A549 (cell line): ENCODE results near the gene DNAJC10. TPM values are rescaled to one million over a fixed set of nuclear protein-coding genes. Genes with fewer than 3 reads are reported as not detected.

ENCODE experiments used
- ATAC-seq, 2 experiments: fragments of 200-7000 bp in 1 of 2; fragments of >200 bp in 1 of 2; cut with Nextera tagmentation in 1 of 2; cut with Tn5 transposase in 1 of 2; 3 replicates each; pipeline versions ENCODE4 v1.8.0 to v1.9.1; 2018 to 2020; ENCODE audit warnings: mild to moderate bottlenecking in 1 of 2, moderate library complexity in 1 of 2
- CTCF ChIA-PET: fragments of 300-600 bp; sonication (Branson Sonifier 250); formaldehyde crosslinking; extraction: SDS; loops from one replicate; lab custom pipeline; 2021; ENCODE audit warnings: antibody characterized with exemption, inconsistent platforms; lab: Yijun Ruan, JAX
- POLR2A ChIA-PET: fragments of 350-600 bp; formaldehyde crosslinking; extraction: SDS; loops from one replicate; lab custom pipeline; 2021; ENCODE audit warnings: antibody characterized with exemption, inconsistent platforms; lab: Yijun Ruan, JAX
- DNase-seq, 2 experiments: peaks; one replicate each; pipeline versions ENCODE4 v3.0.0 to v3.0.0-alpha.2; 2011 to 2016; ENCODE audit warnings: low read depth in 1 of 2, low spot score in 1 of 2
- FAIRE-seq: peaks from 2 replicates; lab custom pipeline; 2011; peaks lifted over from hg19 to GRCh38; lab: Jason Lieb, UNC
- H3K27ac ChIP-seq, 2 experiments: fragments of >200 bp; sonication (Bioruptor Twin); formaldehyde crosslinking; 3 replicates each; pipeline ENCODE4 v1.5.1; 2016 to 2017
- H3K4me1 ChIP-seq: fragments of >200 bp; sonication (Bioruptor Twin); formaldehyde crosslinking; 3 replicates; pipeline ENCODE4 v1.6.1; 2016
- H3K4me2 ChIP-seq: fragments of >200 bp; sonication (Bioruptor Twin); formaldehyde crosslinking; 3 replicates; pipeline ENCODE4 v1.6.1; 2016
- H3K4me3 ChIP-seq: fragments of >200 bp; sonication (Bioruptor Twin); formaldehyde crosslinking; 3 replicates; pipeline ENCODE4 v1.5.1; 2016
- H3K9me3 ChIP-seq: fragments of >200 bp; sonication (Bioruptor Twin); formaldehyde crosslinking; 3 replicates; pipeline ENCODE4 v1.6.1; 2016
- BHLHE40 ChIP-seq: IDR thresholded peaks from 2 replicates; pipeline ENCODE4 v1.6.1; 2012; ENCODE audit warnings: low read depth, low read length, inconsistent platforms
- CBX2 ChIP-seq: fragments of 200-600 bp; sonication (generic); IDR thresholded peaks from 2 replicates; pipeline ENCODE4 v1.6.1; 2016; ENCODE audit warnings: low read depth, mild to moderate bottlenecking, borderline replicate concordance
- CHD2 ChIP-seq: fragments of 150-350 bp; IDR thresholded peaks from 2 replicates; pipeline ENCODE4 v1.6.1; 2014; ENCODE audit warnings: low read length; ENCODE audit not compliant: partially characterized antibody
- EHMT2 ChIP-seq: fragments of 200-600 bp; sonication (generic); IDR thresholded peaks from 2 replicates; pipeline ENCODE4 v1.6.1; 2016; ENCODE audit warnings: antibody characterized with exemption, low read depth, mild to moderate bottlenecking, moderate library complexity
- FOSB ChIP-seq: fragments of 250-450 bp; sonication (Bioruptor Pico); IDR thresholded peaks from 2 replicates; pipeline ENCODE4 v1.5.0; 2020; ENCODE audit warnings: mild to moderate bottlenecking, moderate library complexity
- GATA3 ChIP-seq: IDR thresholded peaks from 2 replicates; pipeline ENCODE4 v1.6.1; 2012; ENCODE audit warnings: borderline replicate concordance
- HOXB13 ChIP-seq: fragments of 250-450 bp; sonication (Bioruptor Pico); IDR thresholded peaks from 2 replicates; pipeline ENCODE4 v1.5.0; 2020; ENCODE audit warnings: low read depth, mild to moderate bottlenecking, moderate library complexity
- JUN ChIP-seq, 2 experiments: fragments of >200 bp; sonication (Bioruptor Twin); formaldehyde crosslinking; IDR thresholded peaks; 2 replicates in 1 of 2; 3 replicates in 1 of 2; pipeline ENCODE4 v1.6.1; 2016 to 2017
- MAFK ChIP-seq: fragments of 450-650 bp; IDR thresholded peaks from 2 replicates; pipeline ENCODE4 v1.6.1; 2014; ENCODE audit not compliant: partially characterized antibody
- NFE2L2 ChIP-seq: fragments of 150-350 bp; conservative IDR thresholded peaks from 2 replicates; pipeline ENCODE4 v1.6.1; 2014; ENCODE audit warnings: low read length
- NPAS2 ChIP-seq: fragments of 250-450 bp; sonication (Bioruptor Pico); IDR thresholded peaks from 2 replicates; pipeline ENCODE4 v1.8.0; 2022; ENCODE audit warnings: mild to moderate bottlenecking, moderate library complexity, borderline replicate concordance
- NR3C1 ChIP-seq: fragments of >200 bp; sonication (Bioruptor Twin); formaldehyde crosslinking; IDR thresholded peaks from 3 replicates; pipeline ENCODE4 v1.6.1; 2017
- PHF8 ChIP-seq: fragments of 200-600 bp; sonication (generic); IDR thresholded peaks from 2 replicates; pipeline ENCODE4 v1.6.1; 2016; ENCODE audit warnings: low read depth, mild to moderate bottlenecking, antibody characterized with exemption, moderate library complexity, borderline replicate concordance
- RFX5 ChIP-seq: fragments of 450-650 bp; IDR thresholded peaks from 2 replicates; pipeline ENCODE4 v1.7.1; 2014; ENCODE audit warnings: antibody characterized with exemption, mild to moderate bottlenecking, moderate library complexity
- TP53 ChIP-seq: fragments of 250-450 bp; sonication (Bioruptor Pico); IDR thresholded peaks from 2 replicates; pipeline ENCODE4 v1.5.0; 2021; ENCODE audit warnings: mild to moderate bottlenecking, moderate library complexity
- ZFP36 ChIP-seq: fragments of 450-650 bp; IDR thresholded peaks from 2 replicates; pipeline ENCODE4 v1.6.1; 2014; ENCODE audit warnings: borderline replicate concordance; ENCODE audit not compliant: partially characterized antibody
- ZNF302 ChIP-seq: fragments of 250-450 bp; sonication (Bioruptor Pico); IDR thresholded peaks from 2 replicates; pipeline ENCODE4 v1.9.0; 2021; ENCODE audit warnings: inconsistent platforms, mild to moderate bottlenecking, moderate library complexity
- WGBS: methylation state at CpG from one replicate; pipeline ENCODE4 v1.1.6; 2017; ENCODE audit errors: missing lambda C conversion rate; 5-methylcytosine and 5-hydroxymethylcytosine counted together
- polyA plus RNA-seq, 4 experiments: library from polyadenylated mRNA; depleted of rRNA in 3 of 4; stranded (reverse); fragments of >200 nt; fragmentation: RNase III in 1 of 4; extraction: RNeasy Plus Mini Kit Qiagen cat#74134 plus additional on column Dnase treatment in 1 of 4; gene quantifications; 2 replicates in 3 of 4; 3 replicates in 1 of 4; pipeline ENCODE4 v1.2.3, GENCODE V29; 2011 to 2017
- TF ChIP-seq, protein P1 (sequence below): fragments of >200 bp; sonication (Bioruptor Twin); formaldehyde crosslinking; IDR thresholded peaks from 2 replicates; pipeline ENCODE4 v1.6.1; 2016
- TF ChIP-seq, protein P2 (sequence below): fragments of 250-450 bp; sonication (Bioruptor Pico); IDR thresholded peaks from 2 replicates; pipeline ENCODE4 v1.5.0; 2021; ENCODE audit warnings: mild to moderate bottlenecking, moderate library complexity, borderline replicate concordance
- TF ChIP-seq, protein P3 (sequence below): fragments of 450-650 bp; IDR thresholded peaks from 2 replicates; pipeline ENCODE4 v1.6.1; 2014; ENCODE audit warnings: antibody characterized with exemption
- TF ChIP-seq, protein P4 (sequence below): fragments of >200 bp; sonication (Bioruptor Twin); formaldehyde crosslinking; IDR thresholded peaks from 3 replicates; pipeline ENCODE4 v1.6.1; 2016

DNAJC10 gene
- polyA plus RNA-seq, 2 of the 4 experiments (the other 2 are of a cell fraction), result 64.1 to 126 TPM

DNA sequence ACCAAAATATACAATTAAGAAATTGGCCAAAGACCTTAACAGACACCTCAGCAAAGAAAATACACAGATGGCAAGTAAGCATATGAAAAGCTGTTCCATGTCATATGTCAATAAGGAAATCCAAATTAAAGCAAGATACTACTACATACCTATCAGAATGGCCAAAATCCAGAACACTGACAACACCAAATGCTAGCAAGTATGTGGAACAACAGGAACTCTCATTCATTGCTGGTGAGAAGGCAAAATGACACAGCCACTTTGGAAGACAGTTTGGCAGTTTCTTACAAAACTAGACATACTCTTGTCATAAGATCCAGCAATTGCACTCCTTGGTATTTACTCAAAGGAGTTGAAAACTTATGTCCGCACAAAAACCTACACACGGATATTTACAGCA lies 20.3 kb upstream of the DNAJC10 start:
- ATAC-seq (no peak), DNase-seq (no peak), FAIRE-seq (no peak)
- Histone ChIP-seq H3K4me3 (no peak overlapping the region), H3K9me3 (no peaks in the 10 kb centered on the region), H3K27ac (no peak overlapping the region), H3K4me1 (no peaks in the 10 kb centered on the region), H3K4me2 (no peak overlapping the region)
- 72% methylated on average over 2 of the region's 2 CpGs for WGBS
- POLR2A ChIA-PET, result no interaction called here
- CTCF ChIA-PET, result no interaction called here
- no peak for TF ChIP-seq GATA3
- TF ChIP-seq FOSB (CRISPR knock-in tag), result no peak
- TF ChIP-seq, protein P1, sequence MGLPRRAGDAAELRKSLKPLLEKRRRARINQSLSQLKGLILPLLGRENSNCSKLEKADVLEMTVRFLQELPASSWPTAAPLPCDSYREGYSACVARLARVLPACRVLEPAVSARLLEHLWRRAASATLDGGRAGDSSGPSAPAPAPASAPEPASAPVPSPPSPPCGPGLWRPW, result no peak
- no peak for TF ChIP-seq NPAS2
- no peak for TF ChIP-seq NFE2L2
- TF ChIP-seq, protein P2, sequence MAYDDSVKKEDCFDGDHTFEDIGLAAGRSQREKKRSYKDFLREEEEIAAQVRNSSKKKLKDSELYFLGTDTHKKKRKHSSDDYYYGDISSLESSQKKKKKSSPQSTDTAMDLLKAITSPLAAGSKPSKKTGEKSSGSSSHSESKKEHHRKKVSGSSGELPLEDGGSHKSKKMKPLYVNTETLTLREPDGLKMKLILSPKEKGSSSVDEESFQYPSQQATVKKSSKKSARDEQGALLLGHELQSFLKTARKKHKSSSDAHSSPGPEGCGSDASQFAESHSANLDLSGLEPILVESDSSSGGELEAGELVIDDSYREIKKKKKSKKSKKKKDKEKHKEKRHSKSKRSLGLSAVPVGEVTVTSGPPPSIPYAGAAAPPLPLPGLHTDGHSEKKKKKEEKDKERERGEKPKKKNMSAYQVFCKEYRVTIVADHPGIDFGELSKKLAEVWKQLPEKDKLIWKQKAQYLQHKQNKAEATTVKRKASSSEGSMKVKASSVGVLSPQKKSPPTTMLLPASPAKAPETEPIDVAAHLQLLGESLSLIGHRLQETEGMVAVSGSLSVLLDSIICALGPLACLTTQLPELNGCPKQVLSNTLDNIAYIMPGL (CRISPR knock-in tag), result no peak
- TF ChIP-seq ZNF302, result no peak
- TF ChIP-seq, protein P3, sequence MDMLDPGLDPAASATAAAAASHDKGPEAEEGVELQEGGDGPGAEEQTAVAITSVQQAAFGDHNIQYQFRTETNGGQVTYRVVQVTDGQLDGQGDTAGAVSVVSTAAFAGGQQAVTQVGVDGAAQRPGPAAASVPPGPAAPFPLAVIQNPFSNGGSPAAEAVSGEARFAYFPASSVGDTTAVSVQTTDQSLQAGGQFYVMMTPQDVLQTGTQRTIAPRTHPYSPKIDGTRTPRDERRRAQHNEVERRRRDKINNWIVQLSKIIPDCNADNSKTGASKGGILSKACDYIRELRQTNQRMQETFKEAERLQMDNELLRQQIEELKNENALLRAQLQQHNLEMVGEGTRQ, result no peak
- TF ChIP-seq PHF8, result no peak
- TF ChIP-seq EHMT2, result no peak
- TF ChIP-seq ZFP36, result no peak
- no peak for TF ChIP-seq NR3C1
- TF ChIP-seq MAFK, result no peak
- TF ChIP-seq JUN (IDR thresholded peaks at IDR 0.05), result no peak
- no peak for TF ChIP-seq RFX5
- TF ChIP-seq, protein P4, sequence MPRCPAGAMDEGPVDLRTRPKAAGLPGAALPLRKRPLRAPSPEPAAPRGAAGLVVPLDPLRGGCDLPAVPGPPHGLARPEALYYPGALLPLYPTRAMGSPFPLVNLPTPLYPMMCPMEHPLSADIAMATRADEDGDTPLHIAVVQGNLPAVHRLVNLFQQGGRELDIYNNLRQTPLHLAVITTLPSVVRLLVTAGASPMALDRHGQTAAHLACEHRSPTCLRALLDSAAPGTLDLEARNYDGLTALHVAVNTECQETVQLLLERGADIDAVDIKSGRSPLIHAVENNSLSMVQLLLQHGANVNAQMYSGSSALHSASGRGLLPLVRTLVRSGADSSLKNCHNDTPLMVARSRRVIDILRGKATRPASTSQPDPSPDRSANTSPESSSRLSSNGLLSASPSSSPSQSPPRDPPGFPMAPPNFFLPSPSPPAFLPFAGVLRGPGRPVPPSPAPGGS, result no peak

DNA sequence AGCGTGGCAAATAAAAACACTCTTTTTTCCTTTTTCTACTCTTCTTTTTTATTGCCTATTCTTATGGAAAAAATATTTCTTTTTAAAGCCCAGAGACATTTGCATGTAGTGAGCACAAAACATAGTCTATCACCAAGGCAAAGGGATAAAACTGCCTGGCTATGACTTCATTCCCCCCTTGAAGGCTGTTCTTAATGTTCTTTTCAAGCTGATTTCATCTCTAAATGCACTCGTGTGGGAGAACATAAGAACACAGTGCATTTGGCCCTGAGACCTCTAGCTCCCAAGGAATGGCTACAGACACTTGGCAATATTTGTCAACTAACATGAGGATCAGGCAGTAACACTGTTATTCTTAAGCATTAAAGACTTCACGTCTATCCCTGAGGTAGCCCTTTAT lies 17.4 kb upstream of the DNAJC10 start:
- POLR2A ChIA-PET, result no interaction called here
- FAIRE-seq, result no peak

More for the DNA sequence above, 17.4 kb upstream of the DNAJC10 start:
- CTCF ChIA-PET, result interaction anchor here (2.0 kb wide), 1 partner anchor 32 kb away, joined by 4 read pairs; no protein-coding TSS in a partner anchor
- Histone ChIP-seq H3K27ac (no peak overlapping the region), H3K4me3 (no peak overlapping the region), H3K4me1 (no peaks in the 10 kb centered on the region), H3K4me2 (no peak overlapping the region), H3K9me3 (no peaks in the 10 kb centered on the region)
- 30% methylated on average over 3 of the region's 3 CpGs for WGBS
- TF ChIP-seq CBX2, result no peak
- no peak for TF ChIP-seq EHMT2
- TF ChIP-seq NPAS2, result no peak
- no peak for TF ChIP-seq CHD2
- TF ChIP-seq BHLHE40, result no peak
- TF ChIP-seq HOXB13, result no peak
- TF ChIP-seq, protein P4, result no peak
- TF ChIP-seq TP53 (CRISPR knock-in tag), result no peak
- DNase-seq (no peak), ATAC-seq (no peak)
